Fibroblast of skin of left quadriceps (primary cell): Measurements from ENCODE around the gene PIGX.
A peak's percentile ranks its signal among the peaks of the same experiment; 100 is the strongest.

ENCODE experiments used
- DNase-seq, 2 experiments: peaks; one replicate each; pipeline ENCODE4 v3.0.0-alpha.2; 2013; ENCODE audit warnings: low read depth in 2 of 2

Gene PIGX

GRCh38 chr3:196757876-196758739, 45.9 kb downstream of the PIGX start:
- no peak for DNase-seq

DNA sequence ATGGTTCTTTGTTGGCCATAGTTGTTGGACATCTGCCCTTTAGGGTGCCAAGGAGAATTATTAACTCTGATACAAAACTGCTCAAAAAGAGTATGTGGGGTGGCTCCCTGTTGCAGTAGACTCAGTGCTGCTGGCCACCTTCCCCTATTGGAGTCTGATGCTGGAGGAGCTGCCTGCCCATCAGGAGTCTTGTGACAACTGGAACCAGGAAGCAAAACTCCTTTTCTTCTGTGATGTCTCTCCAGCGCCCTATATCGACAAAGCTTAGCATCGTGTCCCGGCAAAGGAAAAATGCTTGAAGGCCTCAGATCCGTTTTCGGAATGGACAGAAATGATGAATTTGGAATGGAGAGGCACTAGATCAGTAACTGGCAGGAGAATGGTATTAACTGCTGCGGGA, 51.0 kb downstream of the PIGX start:
- no peak for DNase-seq

GRCh38 chr3:196765454-196765853, 53.3 kb downstream of the PIGX start:
- DNase-seq = no peak

GRCh38 chr3:196771067-196771466, 58.9 kb downstream of the PIGX start:
- DNase-seq = no peak

GRCh38 chr3:196772102-196772501, 59.9 kb downstream of the PIGX start:
- DNase-seq = no peak

- DNase-seq = no peak
Observed at GRCh38 chr3:196772897-196773296, 60.7 kb downstream of the PIGX start.

DNA sequence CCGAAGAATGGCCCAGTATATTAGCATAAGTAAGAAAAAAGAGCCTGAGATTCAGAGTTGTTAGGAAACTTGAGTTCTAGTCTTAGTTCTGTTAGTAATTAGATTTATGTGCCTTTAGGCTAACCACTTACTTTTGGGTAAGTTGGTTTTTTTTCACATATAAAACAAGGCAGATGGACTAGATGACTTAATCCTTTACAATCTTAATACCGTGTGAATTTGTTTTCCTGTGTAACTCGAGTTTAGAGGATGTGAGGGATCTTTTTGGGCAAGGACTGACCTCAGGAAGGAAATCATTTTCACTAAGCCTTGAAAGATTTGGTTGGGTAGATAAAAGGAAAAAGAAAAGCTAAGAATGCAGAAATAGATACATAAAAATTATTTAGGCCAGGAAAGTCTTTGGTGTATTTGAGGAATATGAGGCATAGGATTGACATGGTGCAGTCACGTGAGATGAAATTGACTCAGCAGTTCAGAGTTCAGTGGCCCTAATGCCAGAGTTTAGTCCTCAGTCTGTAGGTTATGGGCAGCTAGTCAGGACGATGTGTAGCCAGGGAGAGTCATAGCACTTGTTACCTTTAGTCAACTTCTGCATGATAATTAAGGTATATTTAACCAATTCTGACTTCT, 62.1 kb downstream of the PIGX start:
- no peak for DNase-seq

GRCh38 chr3:196774848-196775422, 62.8 kb downstream of the PIGX start:
- DNase-seq = no peak

GRCh38 chr3:196775938-196776337, 63.8 kb downstream of the PIGX start:
- no peak for DNase-seq

- no peak for DNase-seq
Observed at GRCh38 chr3:196777836-196778235, 65.7 kb downstream of the PIGX start.

- peak; percentile 32 to 34 for DNase-seq
Observed at GRCh38 chr3:196778755-196779154, 66.6 kb downstream of the PIGX start.

DNA sequence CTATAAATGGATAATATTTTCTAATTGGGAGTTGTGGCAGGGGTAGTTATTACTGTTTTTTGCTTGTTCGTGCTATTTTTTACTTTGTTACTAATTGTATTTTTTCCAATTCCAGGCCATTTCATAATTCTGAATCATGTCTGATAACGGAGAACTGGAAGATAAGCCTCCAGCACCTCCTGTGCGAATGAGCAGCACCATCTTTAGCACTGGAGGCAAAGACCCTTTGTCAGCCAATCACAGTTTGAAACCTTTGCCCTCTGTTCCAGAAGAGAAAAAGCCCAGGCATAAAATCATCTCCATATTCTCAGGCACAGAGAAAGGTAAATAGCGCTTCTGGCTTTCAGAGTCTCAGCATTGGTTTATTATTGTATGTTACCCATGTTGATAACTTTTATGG, 70.3 kb downstream of the PIGX start:
- no peak for DNase-seq
